GM12872 (cell line): ENCODE results near the gene NRAS.
A peak's percentile ranks its signal among the peaks of the same experiment; 100 is the strongest.

Experiments
- CTCF ChIP-seq: IDR thresholded peaks from 3 replicates; pipeline ENCODE4 v1.5.1; 2011; ENCODE audit warnings: low read depth, mild to moderate bottlenecking, low read length, moderate library complexity; ENCODE audit not compliant: insufficient read depth

Gene NRAS

GRCh38 chr1:114716304-114717170, at the start of gene NRAS:
Gene NRAS, minus strand, starts transcription at chr1:114716771. Its CDS starts 611 bp downstream, at chr1:114716160.
- no peak for TF ChIP-seq CTCF

GRCh38 chr1:114764689-114765088, 48.1 kb upstream of the NRAS start:
- 0 out of 3 replicates have a peak, but pooled peaks have one; percentile 19 for TF ChIP-seq CTCF

GRCh38 chr1:114758256-114758832, 41.8 kb upstream of the NRAS start:
- TF ChIP-seq CTCF = no peak

- TF ChIP-seq CTCF = peak; percentile 24; the same call in 2 of the 3 replicates
Observed at GRCh38 chr1:114757455-114758255, 41.1 kb upstream of the NRAS start, which contains the start of gene CSDE1. Gene CSDE1, minus strand, starts transcription at chr1:114757984. Its CDS starts 18,094 bp downstream, at chr1:114739890.

- no peak for TF ChIP-seq CTCF
Observed at GRCh38 chr1:114756949-114757454, 40.4 kb upstream of the NRAS start.

GRCh38 chr1:114756009-114756892, 39.7 kb upstream of the NRAS start:
- TF ChIP-seq CTCF = no peak
